DMS 273 (cell line): ENCODE data around the gene RAB5IF.
A peak's percentile ranks its signal among the peaks of the same experiment; 100 is the strongest.
"Not testable (repeated sequence)": the region's sequence is repeated elsewhere in the genome, so short reads cannot be mapped to it uniquely, and the experiment has no call there.

ENCODE experiments used
- DNase-seq: peaks from one replicate; lab custom pipeline; 2025; ENCODE audit not compliant: unreplicated experiment; lab: John Stamatoyannopoulos, UW

Gene RAB5IF, protein sequence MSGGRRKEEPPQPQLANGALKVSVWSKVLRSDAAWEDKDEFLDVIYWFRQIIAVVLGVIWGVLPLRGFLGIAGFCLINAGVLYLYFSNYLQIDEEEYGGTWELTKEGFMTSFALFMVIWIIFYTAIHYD

DNA sequence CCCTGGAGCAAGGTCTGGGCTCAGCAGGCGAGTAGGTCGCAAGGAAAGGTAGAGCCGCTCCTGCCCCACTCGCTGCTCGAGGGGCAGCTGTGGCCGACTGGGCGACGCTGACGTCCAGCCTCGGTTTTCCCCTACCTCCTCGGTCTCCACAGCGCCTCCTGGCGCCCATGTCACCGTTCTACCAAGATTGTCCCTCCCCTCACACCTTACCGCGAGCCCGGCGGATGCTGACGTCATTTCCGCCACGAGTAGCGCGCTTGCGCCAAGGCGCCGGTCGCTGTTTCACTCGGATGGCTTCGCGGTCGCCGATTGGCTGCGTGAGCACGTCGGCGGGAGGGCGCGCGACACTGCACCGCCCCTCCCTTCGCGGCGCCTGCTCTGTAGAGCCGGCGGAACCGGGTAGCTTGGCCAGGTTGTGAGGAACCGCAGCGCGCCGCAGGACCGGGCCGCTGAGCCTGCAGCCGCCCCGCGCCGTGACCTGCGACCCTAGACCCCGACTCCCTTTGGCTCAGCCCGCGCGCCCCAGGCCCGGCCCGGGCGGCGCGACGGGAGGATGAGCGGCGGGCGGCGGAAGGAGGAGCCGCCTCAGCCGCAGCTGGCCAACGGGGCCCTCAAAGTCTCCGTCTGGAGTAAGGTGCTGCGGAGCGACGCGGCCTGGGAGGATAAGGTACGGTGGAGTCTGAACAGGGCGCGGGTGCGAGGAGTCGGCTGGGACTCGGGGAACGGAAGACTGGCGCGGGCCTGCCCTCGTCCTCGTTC is at the start of gene RAB5IF:
TSS of gene RAB5IF (plus strand) at position 381 of the 759 bp plus-strand sequence. CDS start at position 554, 173 bp downstream.
- peak; percentile 100 for DNase-seq

DNA sequence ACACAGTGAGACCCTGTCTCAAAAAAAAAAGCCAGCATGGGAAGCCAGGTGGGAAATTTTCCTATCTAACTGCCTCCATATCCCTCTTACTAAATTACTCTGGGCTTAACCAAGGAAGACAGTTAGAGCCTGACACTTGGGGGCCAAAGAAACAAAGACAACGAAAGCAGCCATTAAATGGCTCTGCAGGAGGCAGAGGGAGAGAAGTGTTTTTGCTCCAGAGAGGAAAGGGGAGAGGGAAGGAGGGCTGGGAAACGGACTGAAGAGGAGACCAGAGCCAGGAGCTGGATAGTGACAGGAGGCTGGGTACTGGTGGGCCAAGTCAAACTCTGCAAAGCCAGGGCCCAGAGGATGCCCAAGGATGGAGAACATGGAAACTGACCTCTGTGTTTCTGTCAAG is 42.9 kb upstream of the RAB5IF start:
- DNase-seq = no peak

DNA sequence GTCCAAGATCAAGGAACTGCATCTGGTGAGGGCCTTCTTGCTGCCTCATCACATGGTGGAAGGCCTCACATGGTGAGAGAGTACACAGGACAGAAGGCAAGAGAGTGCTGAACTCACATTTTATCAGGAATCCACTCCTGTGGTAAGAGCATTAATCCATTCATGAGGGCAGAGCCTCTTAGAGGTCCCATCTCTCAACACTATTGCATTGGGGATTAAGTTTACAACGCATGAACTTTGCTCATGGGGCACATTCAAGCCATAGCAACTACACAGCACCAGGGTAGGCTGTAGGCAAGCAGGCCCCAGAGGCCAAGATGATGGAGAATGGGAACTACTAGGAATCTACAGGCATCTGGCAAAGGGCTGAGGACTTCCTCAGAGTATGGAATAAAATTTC is 42.2 kb upstream of the RAB5IF start:
- no peak for DNase-seq

DNA sequence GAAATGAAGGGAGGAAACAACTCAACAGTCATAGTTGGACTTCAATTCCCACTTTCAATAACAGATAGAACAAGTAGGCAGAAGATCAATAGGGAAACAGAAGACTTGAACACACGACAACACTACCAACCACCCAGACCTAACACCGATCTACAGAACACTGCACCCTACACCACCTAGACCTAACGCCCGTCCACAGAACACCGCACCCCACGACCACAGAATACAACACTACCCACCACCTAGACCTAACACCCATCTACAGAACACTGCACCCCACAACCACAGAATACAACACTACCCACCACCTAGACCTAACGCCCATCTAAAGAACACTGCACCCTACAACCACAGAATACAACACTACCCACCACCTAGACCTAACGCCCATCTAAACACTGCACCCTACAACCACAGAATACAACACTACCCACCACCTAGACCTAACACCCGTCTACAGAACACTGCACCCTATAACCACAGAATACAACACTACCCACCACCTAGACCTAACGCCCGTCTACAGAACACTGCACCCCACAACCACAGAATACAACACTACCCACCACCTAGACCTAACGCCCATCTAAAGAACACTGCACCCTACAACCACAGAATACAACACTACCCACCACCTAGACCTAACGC is 41.4 kb upstream of the RAB5IF start:
- DNase-seq = not testable (repeated sequence)

DNA sequence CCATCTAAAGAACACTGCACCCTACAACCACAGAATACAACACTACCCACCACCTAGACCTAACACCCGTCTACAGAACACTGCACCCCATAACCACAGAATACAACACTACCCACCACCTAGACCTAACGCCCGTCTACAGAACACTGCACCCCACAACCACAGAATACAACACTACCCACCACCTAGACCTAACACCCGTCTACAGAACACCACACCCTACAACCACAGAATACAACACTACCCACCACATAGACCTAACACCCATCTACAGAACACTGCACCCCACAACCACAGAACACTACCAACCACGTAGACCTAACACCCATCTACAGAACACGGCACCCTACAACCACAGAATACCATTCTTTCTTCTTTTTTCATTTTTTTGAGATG is 40.9 kb upstream of the RAB5IF start:
- not testable (repeated sequence) for DNase-seq

DNA sequence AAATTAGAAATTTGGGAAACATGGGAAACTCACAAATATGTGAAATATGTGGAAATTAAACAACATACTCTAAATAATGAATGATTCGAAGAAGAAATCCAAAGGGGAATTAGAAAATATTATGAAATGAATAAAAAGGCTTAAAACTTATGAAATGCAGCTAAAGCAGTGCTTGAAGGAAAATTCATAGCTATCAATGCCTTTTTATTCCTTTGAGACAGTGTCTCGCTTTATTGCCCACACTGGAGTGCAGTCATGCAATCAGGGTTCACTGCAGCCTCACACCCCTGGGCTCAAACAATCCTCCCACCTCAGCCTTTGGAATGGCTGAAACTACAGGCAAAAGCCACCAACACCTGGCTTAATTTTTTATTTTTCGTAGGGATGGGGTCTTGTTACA is 40.1 kb upstream of the RAB5IF start:
- no peak for DNase-seq

DNA sequence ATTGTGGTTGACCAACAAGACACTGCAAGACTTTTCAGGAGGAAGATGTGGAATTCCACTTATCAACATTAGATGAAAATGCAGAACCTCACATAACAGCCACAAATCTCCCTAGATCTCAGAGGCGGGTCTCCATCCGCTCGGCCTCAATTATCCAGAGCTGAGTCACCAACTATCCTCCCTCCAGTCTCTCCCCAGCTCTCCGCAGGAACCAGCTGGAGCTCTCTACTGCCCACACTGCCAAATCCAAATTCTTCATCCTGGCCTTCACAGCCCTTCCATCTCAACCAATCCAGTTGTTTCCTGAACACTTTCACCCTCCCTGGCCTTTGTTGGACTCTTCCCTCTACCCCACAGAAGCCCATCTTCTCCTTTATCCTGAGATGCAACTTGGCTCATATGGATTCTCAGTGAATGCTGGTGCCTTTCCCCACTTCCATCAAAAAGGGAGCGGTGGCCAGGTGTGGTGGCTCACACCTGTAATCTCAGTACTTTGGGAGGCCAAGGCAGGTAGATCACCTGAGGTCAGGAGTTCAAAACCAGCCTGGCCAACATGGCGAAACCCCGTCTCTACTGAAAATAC is 35.6 kb upstream of the RAB5IF start:
- DNase-seq = peak; percentile 37

DNA sequence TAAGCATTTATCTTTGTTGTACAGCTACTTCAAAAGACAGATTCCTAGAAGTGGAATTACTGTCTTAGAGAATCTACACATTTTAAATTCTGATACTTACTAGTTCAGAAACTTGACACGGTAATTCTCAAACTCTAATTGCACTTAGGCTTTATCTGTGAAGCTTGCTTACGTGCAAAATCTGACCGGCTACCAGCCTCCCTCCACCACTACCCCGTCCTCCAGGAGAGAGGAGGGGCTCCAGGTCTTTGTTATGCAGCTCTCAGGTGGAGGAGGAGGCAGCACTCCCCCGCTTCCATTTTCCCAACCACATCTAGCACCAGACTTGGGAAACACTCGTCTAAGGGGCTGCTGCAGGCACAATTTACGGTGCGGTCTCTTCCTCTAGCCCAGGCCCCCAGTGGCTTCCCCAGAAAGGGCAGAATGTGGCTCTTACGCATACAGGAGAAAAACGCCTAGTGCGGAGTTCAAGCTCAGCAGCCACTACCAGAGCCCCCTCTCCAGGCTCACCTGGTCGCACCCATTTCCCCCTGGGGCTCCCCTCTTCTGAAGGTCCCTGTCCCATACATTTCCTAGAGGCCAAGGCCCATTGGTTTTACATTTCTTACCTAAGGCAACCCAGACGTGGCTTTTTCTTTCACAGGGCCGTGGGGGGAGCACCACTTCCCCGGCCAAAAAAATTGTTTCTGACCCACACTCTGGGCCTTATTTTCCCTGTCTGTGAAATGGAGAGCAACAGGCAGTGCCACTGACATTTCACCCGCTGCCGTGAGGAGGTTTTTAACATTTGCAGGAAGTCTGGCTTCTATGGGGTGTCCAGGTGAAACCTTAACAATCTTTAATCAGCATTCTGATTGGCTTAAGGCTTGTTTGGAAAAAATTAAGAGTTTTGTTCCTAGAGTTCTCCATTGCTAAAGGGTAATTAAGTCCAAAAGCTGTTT is 33.7 kb upstream of the RAB5IF start:
- no peak for DNase-seq

DNA sequence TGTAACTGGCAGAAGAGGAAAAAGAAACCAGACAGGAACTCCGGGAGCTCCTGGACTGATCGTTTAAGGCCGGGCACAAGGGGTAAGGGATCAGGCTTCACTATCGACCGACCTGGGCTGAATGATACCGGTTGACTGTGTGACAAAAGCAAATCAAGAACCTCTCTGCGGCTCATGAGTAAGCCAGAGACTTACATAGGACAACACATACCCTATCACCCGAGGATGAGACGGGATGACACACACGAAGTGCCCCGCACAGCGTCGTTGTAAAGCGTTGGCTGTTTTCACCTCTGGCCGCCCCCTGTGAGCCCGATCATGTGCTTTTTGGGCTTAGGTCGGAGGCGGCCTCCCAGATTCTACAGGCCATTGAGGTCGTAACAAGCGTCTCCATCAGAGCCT is 32.9 kb upstream of the RAB5IF start:
- no peak for DNase-seq

DNA sequence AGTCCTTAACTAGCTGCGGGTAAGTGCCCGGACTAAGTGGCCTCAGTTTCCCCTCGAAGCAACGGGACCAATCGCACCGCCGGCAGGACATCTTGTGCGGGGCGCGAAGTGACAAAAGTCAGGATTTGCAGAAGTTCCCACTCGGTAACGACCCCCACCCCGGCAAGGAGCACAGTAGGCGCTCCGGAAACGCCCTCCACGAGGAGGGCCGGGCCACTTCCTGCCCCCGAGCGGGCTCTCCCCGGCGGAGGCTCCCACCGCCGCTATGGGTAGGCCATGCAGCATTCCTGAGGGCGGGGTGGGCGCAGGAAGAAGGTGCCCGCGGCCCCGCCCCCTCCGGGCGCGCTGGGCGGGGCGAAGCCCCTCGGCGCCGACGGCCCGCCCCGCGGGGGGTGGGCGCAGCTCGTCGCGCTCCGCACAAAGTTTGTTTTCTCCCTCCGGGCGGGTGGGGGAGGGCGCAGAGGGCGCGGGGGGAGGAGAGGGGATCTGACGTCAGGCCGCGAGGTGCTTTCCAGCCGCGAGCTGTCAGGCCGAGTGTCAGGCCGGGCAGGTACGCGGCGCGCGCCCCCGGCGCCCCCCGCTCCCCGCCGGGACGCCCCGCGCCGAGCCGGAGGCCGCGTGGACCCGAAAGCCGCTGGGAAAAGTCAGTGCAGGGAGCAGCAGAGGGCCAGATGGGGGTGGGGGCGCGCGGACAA is 32.3 kb upstream of the RAB5IF start, which contains the start of gene TGIF2:
TSS of gene TGIF2 (plus strand) at position 495 of the 695 bp plus-strand sequence. CDS start 5,178 bp downstream, outside the sequence.
- DNase-seq = peak; percentile 93

DNA sequence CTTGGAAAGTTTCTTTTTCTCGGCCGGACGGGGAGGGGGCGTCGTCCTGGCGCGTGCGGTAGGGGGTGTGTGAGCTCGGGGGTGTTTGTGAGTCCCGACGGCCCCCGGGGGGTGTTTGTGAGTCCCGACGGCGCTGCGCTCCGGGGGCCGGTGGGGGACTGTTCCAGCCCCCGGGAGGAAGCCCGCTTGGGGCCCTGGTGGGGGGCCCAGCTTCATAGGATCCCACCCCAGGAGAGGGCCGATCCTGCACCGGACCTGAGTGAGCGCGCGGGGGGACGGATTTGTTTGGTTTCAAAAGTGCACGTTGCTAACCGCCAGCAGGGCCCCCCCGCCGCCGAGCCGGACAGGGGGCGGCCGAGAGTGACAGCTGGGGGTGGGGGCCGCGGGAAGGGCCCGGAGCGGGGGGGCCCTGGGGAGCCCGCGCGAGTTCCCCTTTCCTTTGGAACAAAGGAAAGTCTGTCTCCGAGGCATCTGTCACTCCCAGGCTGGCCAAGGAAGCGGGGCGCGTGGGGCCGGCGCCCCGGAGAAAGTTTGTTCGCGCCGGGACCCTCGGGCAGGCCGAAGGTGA is 31.7 kb upstream of the RAB5IF start:
- peak; percentile 78 for DNase-seq

DNA sequence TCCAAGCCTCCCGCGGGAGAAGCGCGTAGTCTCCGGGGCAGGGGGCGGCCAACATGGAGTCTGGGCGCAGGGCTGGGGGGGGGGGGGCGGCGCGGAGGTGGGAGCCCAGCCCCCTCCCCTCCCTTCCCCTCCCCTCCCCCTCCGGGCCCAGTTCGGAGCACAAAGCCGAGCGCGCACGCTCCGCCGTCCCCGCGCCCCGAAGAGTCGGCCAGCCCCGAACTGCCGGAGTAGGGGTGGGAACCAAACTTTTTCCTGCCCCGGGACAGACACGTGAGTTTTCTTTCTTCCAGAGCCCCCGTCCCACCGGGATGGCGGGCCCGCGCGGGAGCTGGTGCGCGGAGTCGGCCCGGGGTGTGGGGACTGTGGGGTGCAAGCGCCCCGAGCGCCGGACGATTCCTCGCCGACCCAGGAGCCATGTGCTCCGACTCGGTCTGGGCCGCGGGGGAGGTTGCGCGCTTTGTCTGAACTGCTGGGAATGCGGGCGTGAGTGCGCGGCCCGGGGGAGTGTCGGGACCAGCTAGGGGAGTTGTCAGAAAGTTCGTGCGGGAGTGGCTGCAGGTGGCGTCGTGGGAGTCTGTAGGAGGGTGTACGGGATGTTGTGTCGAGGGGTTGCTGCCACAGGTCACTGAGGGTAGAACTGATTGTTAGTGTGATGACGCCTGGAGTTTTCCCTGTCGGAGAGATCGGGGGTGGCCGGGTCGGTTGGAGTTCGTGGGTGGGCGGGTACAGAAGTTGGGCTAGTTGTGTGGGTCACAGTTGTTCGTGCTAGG is 31.0 kb upstream of the RAB5IF start:
- peak; percentile 81 for DNase-seq

DNA sequence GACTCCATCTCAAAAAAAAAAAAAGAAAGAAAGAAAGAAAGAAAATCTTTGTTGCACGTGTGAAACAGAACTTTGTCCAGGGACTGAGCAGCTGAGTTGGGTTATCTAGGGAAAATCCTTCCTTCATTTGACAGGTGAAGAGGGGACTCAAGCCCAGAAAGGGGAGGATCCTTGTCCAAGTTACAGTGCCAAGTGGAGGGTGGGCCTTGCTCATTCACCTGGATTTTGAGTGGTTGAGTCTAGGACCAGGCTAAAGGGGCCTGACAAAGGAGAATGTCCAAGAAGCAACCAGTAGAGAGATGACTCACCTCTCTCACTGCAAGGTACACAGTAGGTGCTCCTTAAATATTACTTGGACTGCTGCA is 29.5 kb upstream of the RAB5IF start:
- DNase-seq = no peak

DNA sequence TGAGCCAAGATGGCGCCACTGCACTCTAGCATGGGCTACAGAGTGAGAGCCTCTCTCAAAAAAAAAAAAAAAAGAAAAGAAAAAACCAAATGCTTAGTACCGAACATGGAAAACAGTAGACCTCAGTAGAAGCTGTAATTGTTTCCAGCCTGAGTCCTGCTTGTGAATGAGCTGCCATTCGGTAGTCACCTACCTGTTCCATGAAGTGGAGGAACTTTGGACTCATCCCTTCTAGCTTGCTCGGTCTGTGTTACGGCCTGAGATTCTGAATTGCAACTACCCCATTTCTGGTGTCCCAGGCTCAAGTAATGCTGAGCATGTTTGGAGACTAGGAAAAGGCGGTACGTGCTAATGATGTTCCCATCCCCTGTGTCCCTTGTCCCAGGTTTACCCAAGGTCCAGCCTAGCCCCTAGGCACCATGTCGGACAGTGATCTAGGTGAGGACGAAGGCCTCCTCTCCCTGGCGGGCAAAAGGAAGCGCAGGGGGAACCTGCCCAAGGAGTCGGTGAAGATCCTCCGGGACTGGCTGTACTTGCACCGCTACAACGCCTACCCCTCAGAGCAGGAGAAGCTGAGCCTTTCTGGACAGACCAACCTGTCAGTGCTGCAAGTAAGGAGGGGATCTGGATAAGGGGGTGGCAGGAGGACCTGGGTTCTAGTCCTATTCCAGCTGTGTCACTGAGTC is 27.1 kb upstream of the RAB5IF start:
- no peak for DNase-seq

DNA sequence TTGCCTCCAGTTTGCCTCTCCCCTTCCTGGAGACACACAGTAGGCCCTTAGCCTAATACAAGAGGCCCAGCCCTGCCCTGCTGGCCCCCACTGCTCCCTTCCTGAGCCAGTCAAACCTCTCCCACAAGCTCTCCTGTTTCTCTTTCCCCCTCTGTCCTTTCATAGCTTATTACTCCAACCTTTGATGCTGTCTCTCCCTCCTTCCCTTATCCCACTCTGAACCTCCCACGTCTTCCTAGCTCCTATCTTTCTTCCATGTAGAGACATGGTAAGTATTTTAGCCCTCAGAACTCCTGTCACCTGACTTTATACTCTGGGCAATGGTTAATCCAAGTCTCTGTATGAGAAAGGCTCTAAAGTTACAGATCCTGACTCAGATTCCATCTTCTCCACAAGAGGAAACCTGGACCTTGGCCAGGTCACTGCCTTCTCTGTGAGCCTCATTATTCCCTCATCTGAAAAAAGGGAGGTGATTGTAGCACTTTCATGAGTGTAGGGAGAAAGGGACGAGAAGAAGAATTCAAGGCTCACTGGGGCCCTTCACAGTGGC is 25.5 kb upstream of the RAB5IF start:
- DNase-seq = no peak

DNA sequence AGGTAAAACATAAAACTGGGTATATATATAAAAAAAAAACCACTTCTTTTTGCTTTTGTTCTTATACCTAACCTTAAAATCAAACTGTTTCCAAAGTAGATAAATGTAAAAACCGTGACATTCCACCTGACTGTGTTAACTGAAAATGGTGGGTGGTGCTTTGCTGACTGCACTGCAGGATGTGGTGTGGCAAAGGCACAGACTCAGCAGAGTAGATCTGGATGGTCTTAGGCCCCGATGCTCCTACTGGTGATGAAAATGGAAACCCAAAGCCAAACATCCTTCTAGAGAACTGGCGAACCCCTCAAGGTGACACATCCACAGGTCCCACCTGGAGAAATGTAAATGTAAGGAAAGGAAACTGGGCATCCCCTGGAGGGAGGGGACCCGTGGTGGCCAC is 23.3 kb upstream of the RAB5IF start:
- no peak for DNase-seq

DNA sequence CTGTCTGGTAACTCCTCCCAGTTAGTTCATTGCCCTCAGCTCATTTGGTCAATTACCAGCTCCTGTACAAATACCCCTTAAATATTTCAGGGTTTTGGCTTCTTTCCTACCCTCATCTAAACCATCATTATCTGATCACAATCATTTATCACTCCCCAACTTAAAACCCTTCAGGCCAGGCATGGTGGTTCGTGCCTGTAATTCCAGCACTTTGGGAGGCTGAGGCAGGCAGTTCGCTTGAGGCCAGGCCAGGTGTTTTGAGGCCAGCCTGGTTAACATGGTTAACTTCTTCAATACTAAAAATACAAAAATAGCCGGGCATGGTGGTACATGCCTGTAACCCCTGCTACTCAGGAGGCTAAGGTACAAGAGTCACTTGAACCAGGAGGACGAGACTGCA is 22.8 kb upstream of the RAB5IF start:
- DNase-seq = no peak

DNA sequence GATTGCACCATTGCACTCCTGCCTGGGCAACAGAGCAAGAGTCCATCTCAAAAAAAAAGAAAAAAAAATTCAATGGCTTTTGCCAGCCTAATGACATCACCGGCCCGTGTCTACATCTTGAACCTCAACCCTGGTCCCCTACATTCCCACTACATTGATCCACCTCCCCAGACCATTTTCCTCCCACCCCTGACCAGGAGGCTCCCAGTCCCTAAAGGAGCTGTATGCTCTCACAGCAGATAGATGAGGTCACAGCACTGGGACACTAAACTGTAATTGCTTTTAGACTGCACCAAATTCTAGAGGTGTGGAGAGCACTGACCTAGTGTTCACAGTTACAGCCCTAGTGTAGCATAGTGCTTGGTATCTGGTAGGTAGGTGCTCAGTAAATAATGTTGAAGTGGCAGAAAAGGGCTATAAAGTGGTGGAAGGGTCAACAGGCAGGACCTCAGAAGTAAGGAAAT is 21.5 kb upstream of the RAB5IF start:
- DNase-seq = no peak
